ENCODE data around the gene PDZK1IP1.

DNA sequence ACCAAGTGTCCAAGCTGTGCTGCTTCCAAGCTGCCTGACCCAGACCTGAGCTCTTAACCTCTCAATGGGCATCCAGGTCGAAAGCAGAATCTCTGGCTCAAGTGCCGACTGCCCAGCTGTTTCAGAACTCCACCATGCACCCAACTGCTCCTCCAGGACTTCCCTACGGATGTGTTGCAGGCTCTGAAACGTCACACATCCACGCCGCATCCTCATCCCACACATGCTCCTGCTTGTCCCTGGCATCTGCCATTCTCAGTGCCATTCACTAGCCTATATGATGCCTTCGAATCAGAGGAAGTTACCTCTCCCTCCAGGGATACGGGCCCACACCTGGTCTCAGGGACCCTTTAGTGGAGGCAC lies 11.2 kb downstream of the PDZK1IP1 start:
- TF ChIP-seq ZBTB33 (IDR thresholded peaks at IDR 0.05; ENCODE audit: extremely low read depth, insufficient replicate concordance, low read length) (no peak), CTCF (IDR thresholded peaks at IDR 0.05 in 2 of 3, conservative IDR thresholded peaks at IDR 0.05 in 1 of 3; ENCODE audit: borderline replicate concordance in 1 of 3, insufficient read depth in 1 of 3, low read depth in 2 of 3, low read length in 2 of 3) (no peak), YY1 (IDR thresholded peaks at IDR 0.05; ENCODE audit: extremely low read depth, insufficient replicate concordance, low read depth, low read length) (no peak), EZH2phosphoT487 (IDR thresholded peaks at IDR 0.05; ENCODE audit: borderline replicate concordance) (no peak), POLR2AphosphoS5 (IDR thresholded peaks at IDR 0.05; ENCODE audit: low read depth, low read length) (no peak), REST (IDR thresholded peaks at IDR 0.05; ENCODE audit: low read depth) (no peak), ZFX (IDR thresholded peaks at IDR 0.05) (no peak), POLR2A (IDR thresholded peaks at IDR 0.05; ENCODE audit: borderline replicate concordance, extremely low read depth, insufficient read depth, insufficient read length) (no peak), EZH2 (IDR thresholded peaks at IDR 0.05) (no peak), CEBPB (IDR thresholded peaks at IDR 0.05; ENCODE audit: low read depth) (no peak), JUND (IDR thresholded peaks at IDR 0.05) (no peak), MAX (IDR thresholded peaks at IDR 0.05) (no peak), SIN3A (IDR thresholded peaks at IDR 0.05; ENCODE audit: low read depth) (no peak), FOSL1 (IDR thresholded peaks at IDR 0.05; ENCODE audit: low read depth) (no peak)

Measured in HCT116 (cell line).